DND-41 (cell line): ENCODE data around the gene VSTM2B.

Experiments
- CTCF ChIP-seq: IDR thresholded peaks from 2 replicates; pipeline ENCODE4 v1.5.1; 2012; ENCODE audit warnings: borderline replicate concordance, low read length, moderate library complexity, mild to moderate bottlenecking; ENCODE audit not compliant: poor library complexity, severe bottlenecking; ENCODE audit errors: extremely low read depth
- EZH2 ChIP-seq: IDR thresholded peaks from 3 replicates; pipeline ENCODE4 v1.6.1; 2012; ENCODE audit warnings: borderline replicate concordance, low read depth, mild to moderate bottlenecking, moderate library complexity, low read length, inconsistent platforms; ENCODE audit not compliant: severe bottlenecking

- TF ChIP-seq CTCF (no peak), EZH2 (no peak)
Observed at GRCh38 chr19:29510701-29511265, 15.0 kb upstream of the VSTM2B start.
